C4-2B (cell line): ENCODE data around the gene LILRB2.
"Not testable (repeated sequence)": the region's sequence is repeated elsewhere in the genome, so short reads cannot be mapped to it uniquely, and the experiment has no call there.

Experiments
- H3K27ac ChIP-seq: fragments of 450-650 bp; 2 replicates; pipeline ENCODE4 v1.5.1; 2017
- CTCF ChIP-seq: fragments of 450-650 bp; conservative IDR thresholded peaks from 2 replicates; pipeline ENCODE4 v1.5.1; 2017; ENCODE audit warnings: mild to moderate bottlenecking
- ZFX ChIP-seq: fragments of 450-650 bp; IDR thresholded peaks from 2 replicates; pipeline ENCODE4 v1.6.1; 2017

LILRB2 gene

GRCh38 chr19:54281007-54281728 lies at the start of gene LILRB2:
LILRB2 (minus strand) TSS chr19:54281110; CDS start chr19:54280496, 614 bp downstream.
- no peak within 1 kb of the TSS for H3K27ac ChIP-seq
- no peak for TF ChIP-seq CTCF
- TF ChIP-seq ZFX: no peak

GRCh38 chr19:54329476-54330165 lies 48.7 kb upstream of the LILRB2 start:
- TF ChIP-seq ZFX (no peak), CTCF (no peak)
- no peak overlapping the region for H3K27ac ChIP-seq

GRCh38 chr19:54328781-54329180 lies 47.9 kb upstream of the LILRB2 start:
- not testable (repeated sequence) for H3K27ac ChIP-seq

GRCh38 chr19:54325631-54326030 lies 44.7 kb upstream of the LILRB2 start:
- no peak overlapping the region for H3K27ac ChIP-seq

GRCh38 chr19:54325194-54325621 lies 44.3 kb upstream of the LILRB2 start:
- no peak overlapping the region for H3K27ac ChIP-seq
- TF ChIP-seq ZFX (no peak), CTCF (peak; percentile 95)

More at GRCh38 chr19:54325631-54326030, 44.7 kb upstream of the LILRB2 start:
- TF ChIP-seq CTCF (no peak), ZFX (no peak)

- TF ChIP-seq ZFX (no peak), CTCF (no peak)
Measured at GRCh38 chr19:54324071-54324470, 43.2 kb upstream of the LILRB2 start.

GRCh38 chr19:54322934-54323333 lies 42.0 kb upstream of the LILRB2 start:
- H3K27ac ChIP-seq: not testable (repeated sequence)
- peak; percentile 43 for TF ChIP-seq CTCF

More at GRCh38 chr19:54324071-54324470, 43.2 kb upstream of the LILRB2 start:
- no peak overlapping the region for H3K27ac ChIP-seq

GRCh38 chr19:54322295-54322694 lies 41.4 kb upstream of the LILRB2 start:
- H3K27ac ChIP-seq: not testable (repeated sequence)
